ENCODE results near the gene COPG1. TPM values are rescaled to one million over a fixed set of nuclear protein-coding genes. Genes with fewer than 3 reads are reported as not detected.

Gene COPG1
- total and polyA plus RNA-seq, 12 donors: 63.7 to 154 (median 96.1) TPM

DNA sequence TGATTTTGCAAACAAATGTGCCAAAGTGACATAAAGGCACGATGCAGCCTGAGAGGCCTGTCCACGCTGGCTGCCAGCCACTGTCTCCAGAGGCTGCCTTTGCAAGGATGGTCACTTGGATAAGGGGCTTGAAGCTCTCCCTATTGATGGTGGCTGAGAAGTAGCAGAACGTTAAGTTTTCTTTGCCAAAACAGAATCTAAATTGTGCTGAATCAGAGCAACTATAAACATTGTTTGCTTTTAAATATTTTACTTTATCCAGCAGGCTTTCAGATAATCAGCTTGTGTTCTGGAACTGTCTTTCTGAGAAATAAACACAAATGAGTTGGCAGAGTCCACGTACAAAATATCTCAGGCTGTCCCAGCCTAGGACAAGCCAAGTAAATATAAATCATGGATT lies 41.9 kb upstream of the COPG1 start:
- H3K36me3 ChIP-seq: no peaks in the 10 kb centered on the region
- H3K4me3 ChIP-seq: no peak overlapping the region
- 51 to 60% methylated on average over 4 of the region's 4 CpGs for WGBS, 2 donors
- H3K9me3 ChIP-seq: no peaks in the 10 kb centered on the region
- no peak for TF ChIP-seq CTCF (IDR thresholded peaks at IDR 0.05)
- peaks cover 0 to 20% (median 11%) of the 10 kb centered on the region in 9 donors for H3K4me1 ChIP-seq
- ATAC-seq (no peak), DNase-seq (no peak)
- intact Hi-C loops (cut with DNase I): no loop called here
- H3K27ac ChIP-seq: no peak overlapping the region
- no peaks in the 10 kb centered on the region for H3K27me3 ChIP-seq

DNA sequence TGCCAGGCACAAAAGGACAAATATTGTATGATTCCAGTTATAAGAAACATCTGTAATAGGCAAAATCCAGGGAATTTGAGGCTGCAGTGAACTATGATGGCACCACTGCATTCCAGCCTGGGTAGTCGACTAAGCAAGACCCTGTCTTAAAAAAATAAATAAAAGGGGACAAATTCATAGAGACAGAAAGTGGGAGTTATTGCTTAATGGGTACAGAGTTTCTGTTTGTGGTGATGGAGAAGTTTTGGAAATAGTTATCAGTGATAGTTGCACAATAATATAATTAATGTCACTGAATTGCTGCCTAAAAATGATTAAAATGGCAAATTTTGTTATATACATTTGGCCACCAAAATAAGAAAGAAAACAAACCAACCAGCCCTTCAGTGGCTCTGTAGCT lies 38.1 kb upstream of the COPG1 start:
- ATAC-seq: no peak
- intact Hi-C loops (cut with DNase I): no loop called here
- Histone ChIP-seq H3K27me3 (no peaks in the 10 kb centered on the region), H3K9me3 (no peaks in the 10 kb centered on the region), H3K4me3 (no peak overlapping the region), H3K27ac (peak overlapping the region in 2 of 10 donors; percentile 15 to 64), H3K36me3 (no peaks in the 10 kb centered on the region), H3K4me1 (peaks cover 0 to 20% (median 11%) of the 10 kb centered on the region in 9 donors)
- no peak for TF ChIP-seq CTCF (IDR thresholded peaks at IDR 0.05)
- DNase-seq: no peak
- WGBS, 2 donors: 84 to 91% methylated on average over 1 of the region's 1 CpG

DNA sequence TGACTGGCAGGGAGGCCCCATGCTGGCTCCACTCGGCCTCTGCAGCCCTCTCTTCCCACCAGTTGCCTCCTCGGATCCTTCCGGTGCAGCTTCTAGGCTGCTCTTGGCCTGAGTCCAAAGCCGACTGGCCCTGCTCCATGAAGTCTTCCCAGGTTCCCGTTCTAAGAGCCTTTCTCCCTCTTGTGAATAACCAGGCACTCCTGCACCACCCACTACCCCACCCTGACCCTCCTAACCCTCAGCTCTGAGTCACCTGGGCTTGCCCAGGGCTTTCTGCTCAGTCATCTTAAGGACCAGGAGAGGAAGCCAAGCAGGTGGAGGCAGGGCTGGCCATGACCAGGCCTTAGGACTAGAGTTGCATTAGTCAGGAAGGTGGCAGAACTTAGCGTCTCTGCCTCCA lies 37.6 kb upstream of the COPG1 start:
- Histone ChIP-seq H3K9me3 (no peaks in the 10 kb centered on the region), H3K27me3 (no peaks in the 10 kb centered on the region), H3K4me3 (no peak overlapping the region), H3K4me1 (peaks cover 0 to 20% (median 11%) of the 10 kb centered on the region in 9 donors), H3K27ac (peak overlapping the region in 3 of 10 donors; percentile 15 to 64 (median 15)), H3K36me3 (no peaks in the 10 kb centered on the region)
- DNase-seq (peak; percentile 46 to 71), ATAC-seq (peak in 7 of 8 donors; percentile 62 to 89 (median 76))
- TF ChIP-seq CTCF (IDR thresholded peaks at IDR 0.05): no peak
- intact Hi-C loops (cut with DNase I): no loop called here
- 12 to 16% methylated on average over 6 of the region's 6 CpGs for WGBS, 2 donors

DNA sequence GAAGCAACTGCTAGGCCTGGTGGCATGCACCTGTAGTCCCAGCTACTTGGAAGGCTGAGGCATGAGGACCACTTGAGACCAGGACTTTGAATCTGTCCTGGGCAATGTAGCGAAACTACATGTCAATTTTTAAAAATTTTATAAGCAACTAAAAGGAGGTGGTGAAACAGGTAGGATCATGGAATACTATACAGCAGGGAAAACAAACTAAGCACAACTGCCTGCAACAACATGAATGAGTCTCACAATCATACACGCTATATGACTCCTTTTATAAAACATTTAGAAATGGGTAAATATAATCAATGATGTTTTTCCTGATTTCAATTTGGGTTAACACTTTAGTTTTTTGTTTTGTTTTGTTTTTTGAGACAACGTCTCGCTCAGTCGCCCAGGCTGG lies 36.2 kb upstream of the COPG1 start:
- ATAC-seq (no peak), DNase-seq (no peak)
- WGBS, 2 donors: 98 to 100% methylated on average over 5 of the region's 5 CpGs
- Histone ChIP-seq H3K4me3 (no peak overlapping the region), H3K4me1 (peaks cover 0 to 13% (median 9%) of the 10 kb centered on the region in 9 donors), H3K36me3 (no peaks in the 10 kb centered on the region), H3K27ac (no peak overlapping the region), H3K9me3 (no peaks in the 10 kb centered on the region), H3K27me3 (no peaks in the 10 kb centered on the region)
- intact Hi-C loops (cut with DNase I): no loop called here
- no peak for TF ChIP-seq CTCF (IDR thresholded peaks at IDR 0.05)
